Measurements from ENCODE around the gene CBLN3.

CBLN3 gene

DNA sequence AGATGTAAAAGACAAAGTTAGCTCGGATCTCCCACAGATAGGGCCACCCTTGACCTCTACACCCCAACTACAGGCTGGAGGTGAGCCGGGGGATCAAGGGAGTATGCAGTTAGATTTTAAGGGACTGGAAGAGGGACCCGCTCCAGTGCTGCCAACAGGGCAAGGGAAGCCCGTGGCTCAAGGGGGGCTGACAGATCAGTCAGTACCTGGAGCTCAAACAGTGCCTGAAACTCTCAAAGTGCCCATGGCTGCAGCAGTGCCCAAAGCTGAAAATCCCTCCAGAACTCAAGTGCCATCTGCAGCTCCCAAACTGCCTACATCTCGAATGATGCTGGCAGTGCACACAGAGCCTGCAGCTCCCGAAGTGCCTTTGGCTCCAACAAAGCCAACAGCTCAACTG is 20.3 kb downstream of the CBLN3 start:
- no peak for DNase-seq (ENCODE audit: low read depth)
- TF ChIP-seq, protein P1, sequence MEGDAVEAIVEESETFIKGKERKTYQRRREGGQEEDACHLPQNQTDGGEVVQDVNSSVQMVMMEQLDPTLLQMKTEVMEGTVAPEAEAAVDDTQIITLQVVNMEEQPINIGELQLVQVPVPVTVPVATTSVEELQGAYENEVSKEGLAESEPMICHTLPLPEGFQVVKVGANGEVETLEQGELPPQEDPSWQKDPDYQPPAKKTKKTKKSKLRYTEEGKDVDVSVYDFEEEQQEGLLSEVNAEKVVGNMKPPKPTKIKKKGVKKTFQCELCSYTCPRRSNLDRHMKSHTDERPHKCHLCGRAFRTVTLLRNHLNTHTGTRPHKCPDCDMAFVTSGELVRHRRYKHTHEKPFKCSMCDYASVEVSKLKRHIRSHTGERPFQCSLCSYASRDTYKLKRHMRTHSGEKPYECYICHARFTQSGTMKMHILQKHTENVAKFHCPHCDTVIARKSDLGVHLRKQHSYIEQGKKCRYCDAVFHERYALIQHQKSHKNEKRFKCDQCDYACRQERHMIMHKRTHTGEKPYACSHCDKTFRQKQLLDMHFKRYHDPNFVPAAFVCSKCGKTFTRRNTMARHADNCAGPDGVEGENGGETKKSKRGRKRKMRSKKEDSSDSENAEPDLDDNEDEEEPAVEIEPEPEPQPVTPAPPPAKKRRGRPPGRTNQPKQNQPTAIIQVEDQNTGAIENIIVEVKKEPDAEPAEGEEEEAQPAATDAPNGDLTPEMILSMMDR (IDR thresholded peaks at IDR 0.05; ENCODE audit: control insufficient read depth, insufficient read depth, low read depth, low read length, missing control alignments): no peak
- H3K4me3 ChIP-seq (ENCODE audit: control insufficient read depth, low read depth, low read length): no peak overlapping the region

DNA sequence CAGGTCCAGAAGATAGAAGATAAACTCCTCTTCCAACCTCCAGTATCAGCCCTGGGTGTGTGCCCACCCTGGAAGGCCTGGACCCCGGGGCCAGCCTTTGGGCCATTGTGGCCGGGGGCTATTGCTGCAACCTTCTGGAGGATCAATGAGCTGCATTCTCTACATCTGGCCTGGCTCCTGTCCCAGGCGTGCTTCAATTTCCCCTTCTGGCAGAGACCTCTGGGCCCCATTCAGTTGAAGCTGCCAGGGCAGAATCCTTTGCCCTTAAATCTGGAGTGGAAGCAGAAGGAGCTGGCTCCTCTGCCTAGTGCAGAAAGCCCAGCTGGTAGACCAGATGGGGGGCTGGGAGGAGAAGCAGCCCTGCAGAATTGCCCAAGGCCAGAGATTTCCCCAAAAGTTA is 20.7 kb downstream of the CBLN3 start:
- H3K4me3 ChIP-seq (ENCODE audit: control insufficient read depth, low read depth, low read length): no peak overlapping the region
- TF ChIP-seq, protein P1 (IDR thresholded peaks at IDR 0.05; ENCODE audit: control insufficient read depth, insufficient read depth, low read depth, low read length, missing control alignments): no peak
- DNase-seq (ENCODE audit: low read depth): no peak

DNA sequence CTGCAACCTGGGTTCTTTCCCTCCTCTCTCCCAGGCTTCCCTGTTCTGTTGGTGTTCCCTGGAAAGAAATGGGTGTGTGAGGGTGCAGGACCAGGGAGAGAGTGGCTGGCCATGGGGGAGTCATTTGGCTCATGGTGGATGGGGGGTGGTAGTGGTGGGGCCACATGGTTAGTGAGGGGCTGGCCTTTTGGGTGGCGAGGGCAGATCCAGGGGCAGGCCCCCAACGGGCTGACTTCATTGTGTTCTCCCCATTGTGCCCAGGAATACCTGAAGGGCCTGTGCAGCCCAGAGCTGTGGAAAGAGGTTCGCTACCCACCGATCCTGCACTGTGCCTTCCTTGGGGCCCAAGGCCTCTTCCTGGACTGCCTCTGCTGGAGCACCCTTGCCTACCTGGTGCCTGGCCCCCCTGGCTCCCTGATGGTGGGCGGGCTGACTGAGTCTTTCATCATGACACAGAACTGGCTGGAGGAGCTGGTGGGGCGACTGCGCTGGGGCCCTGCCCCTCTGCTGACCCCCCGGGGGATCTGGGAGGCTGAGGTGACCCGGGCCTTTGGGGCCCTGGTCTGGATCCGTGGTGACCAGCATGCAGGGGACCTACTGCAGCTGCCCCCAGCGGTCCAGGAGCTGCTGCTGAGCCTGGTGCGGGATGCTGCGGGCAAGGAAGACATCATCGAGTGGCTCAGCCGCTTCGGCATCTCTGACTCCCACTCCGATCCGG is 21.7 kb downstream of the CBLN3 start:
- TF ChIP-seq, protein P1 (IDR thresholded peaks at IDR 0.05; ENCODE audit: control insufficient read depth, insufficient read depth, low read depth, low read length, missing control alignments): no peak
- no peak for DNase-seq (ENCODE audit: low read depth)
- no peak overlapping the region for H3K4me3 ChIP-seq (ENCODE audit: control insufficient read depth, low read depth, low read length)

DNA sequence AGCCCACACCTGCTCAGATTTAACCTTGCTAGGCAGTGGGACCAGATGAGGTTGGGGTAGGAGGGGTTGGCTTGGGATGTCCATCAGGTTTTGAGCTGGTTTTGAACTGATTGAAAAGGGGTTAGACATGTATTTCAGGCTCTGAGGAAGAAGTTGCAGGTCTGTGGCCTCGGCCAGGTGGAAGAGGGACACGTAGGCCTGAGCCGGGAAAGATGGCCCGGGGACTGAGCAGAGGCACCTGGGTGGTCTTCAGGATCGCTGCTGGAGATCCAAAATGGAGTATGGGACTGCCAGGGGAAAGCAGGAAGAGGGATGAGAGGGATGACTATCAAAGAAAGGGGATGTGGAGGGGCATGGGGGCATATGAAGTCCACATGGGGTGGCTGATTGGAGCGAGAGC is 23.1 kb downstream of the CBLN3 start:
- DNase-seq (ENCODE audit: low read depth): no peak
- no peak overlapping the region for H3K4me3 ChIP-seq (ENCODE audit: control insufficient read depth, low read depth, low read length)
- TF ChIP-seq, protein P1 (IDR thresholded peaks at IDR 0.05; ENCODE audit: control insufficient read depth, insufficient read depth, low read depth, low read length, missing control alignments): no peak

DNA sequence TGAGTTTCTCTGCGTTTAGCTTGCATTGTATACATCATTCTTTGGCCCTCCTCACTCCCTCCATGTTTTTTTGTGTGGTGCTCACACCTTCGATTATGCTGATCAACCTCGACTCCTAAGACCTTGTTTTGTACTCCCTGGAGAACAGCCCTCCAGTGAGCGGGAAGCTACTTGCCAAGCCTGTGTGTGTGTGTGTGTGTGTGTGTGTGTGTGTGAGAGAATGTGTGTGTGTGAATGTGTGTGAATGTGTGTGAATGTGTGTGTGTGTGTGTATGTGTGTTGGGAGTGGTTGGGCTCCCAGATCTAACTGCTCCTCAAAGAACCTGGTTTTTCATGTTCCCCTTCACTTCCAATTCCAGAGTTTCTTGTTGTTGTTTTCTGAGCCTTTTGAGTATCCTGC is 24.7 kb downstream of the CBLN3 start:
- no peak overlapping the region for H3K4me3 ChIP-seq (ENCODE audit: control insufficient read depth, low read depth, low read length)
- DNase-seq (ENCODE audit: low read depth): no peak
- TF ChIP-seq, protein P1 (IDR thresholded peaks at IDR 0.05; ENCODE audit: control insufficient read depth, insufficient read depth, low read depth, low read length, missing control alignments): no peak

DNA sequence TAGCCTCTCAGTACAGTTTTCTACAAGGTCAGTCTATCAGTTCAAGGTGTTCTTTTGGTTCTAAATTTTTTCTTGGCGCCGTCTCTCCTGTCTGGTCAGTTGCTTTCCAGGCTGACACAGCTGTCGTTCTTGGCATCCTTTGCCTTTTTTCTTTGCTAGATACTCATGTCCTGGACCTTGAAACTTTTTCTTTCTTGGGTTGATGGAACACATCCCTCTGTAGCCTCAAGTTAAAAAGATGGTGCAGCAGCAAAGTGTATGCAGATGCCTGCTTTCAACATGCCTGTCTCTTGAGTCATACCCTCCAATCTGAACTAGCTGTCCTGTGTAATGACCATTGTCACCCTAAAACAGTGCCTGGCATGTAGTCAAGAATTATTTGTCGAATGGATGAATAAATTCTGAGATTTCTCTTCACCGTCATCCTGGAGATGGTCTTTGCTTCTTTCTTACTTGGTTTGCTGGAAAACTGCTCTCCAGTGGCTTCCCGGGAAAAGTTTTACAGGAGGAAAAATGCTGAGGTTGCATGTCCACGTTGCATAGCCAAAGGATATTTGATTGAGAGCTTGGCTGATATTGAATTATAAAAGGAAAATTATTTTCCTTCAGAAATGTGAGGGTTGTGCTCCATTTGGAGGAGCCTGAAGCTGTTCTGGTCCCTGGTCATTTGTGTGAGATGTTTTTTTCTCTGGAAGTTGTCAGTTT is 26.0 kb downstream of the CBLN3 start:
- DNase-seq (ENCODE audit: low read depth): no peak
- TF ChIP-seq, protein P1 (IDR thresholded peaks at IDR 0.05; ENCODE audit: control insufficient read depth, insufficient read depth, low read depth, low read length, missing control alignments): no peak
- H3K4me3 ChIP-seq (ENCODE audit: control insufficient read depth, low read depth, low read length): no peak overlapping the region

Data from AG09309 (cell line).